GM19328 (cell line): ENCODE results near the gene NIPAL3.

ENCODE experiments used
- ATAC-seq: cut with Tn5 transposase; IDR thresholded peaks from one replicate; pipeline ENCODE4 v1.9.1; 2021; ENCODE audit warnings: mild to moderate bottlenecking, moderate library complexity; ENCODE audit not compliant: unreplicated experiment

Gene NIPAL3

GRCh38 chr1:24415334-24415909 lies at the start of gene NIPAL3:
Gene NIPAL3, plus strand, starts transcription at chr1:24415802. Its CDS starts 3,746 bp downstream, at chr1:24419548.
- ATAC-seq: peak; percentile 94

- ATAC-seq: no peak
Observed at GRCh38 chr1:24366707-24367106, 48.9 kb upstream of the NIPAL3 start.

- no peak for ATAC-seq
Observed at GRCh38 chr1:24369199-24369598, 46.4 kb upstream of the NIPAL3 start.

GRCh38 chr1:24369801-24370200 lies 45.8 kb upstream of the NIPAL3 start:
- no peak for ATAC-seq

- ATAC-seq: no peak
Observed at GRCh38 chr1:24373044-24373443, 42.6 kb upstream of the NIPAL3 start.

- ATAC-seq: no peak
Observed at GRCh38 chr1:24373710-24374109, 41.9 kb upstream of the NIPAL3 start.

- ATAC-seq: no peak
Observed at GRCh38 chr1:24374891-24375786, 40.5 kb upstream of the NIPAL3 start.

GRCh38 chr1:24379733-24380315 lies 35.8 kb upstream of the NIPAL3 start:
- ATAC-seq: no peak

- no peak for ATAC-seq
Observed at GRCh38 chr1:24380508-24380907, 35.1 kb upstream of the NIPAL3 start.

GRCh38 chr1:24381256-24381655 lies 34.3 kb upstream of the NIPAL3 start:
- no peak for ATAC-seq

- no peak for ATAC-seq
Observed at GRCh38 chr1:24382165-24382577, 33.4 kb upstream of the NIPAL3 start.

GRCh38 chr1:24383381-24383940 lies 32.1 kb upstream of the NIPAL3 start:
- no peak for ATAC-seq

- ATAC-seq: no peak
Observed at GRCh38 chr1:24384251-24385090, 31.1 kb upstream of the NIPAL3 start.

GRCh38 chr1:24385160-24385940 lies 30.3 kb upstream of the NIPAL3 start:
- no peak for ATAC-seq

- no peak for ATAC-seq
Observed at GRCh38 chr1:24386241-24386640, 29.4 kb upstream of the NIPAL3 start.

GRCh38 chr1:24386931-24387330 lies 28.7 kb upstream of the NIPAL3 start:
- no peak for ATAC-seq

- ATAC-seq: no peak
Observed at GRCh38 chr1:24387636-24388175, 27.9 kb upstream of the NIPAL3 start.

GRCh38 chr1:24388331-24388885 lies 27.2 kb upstream of the NIPAL3 start:
- ATAC-seq: no peak

- ATAC-seq: no peak
Observed at GRCh38 chr1:24389231-24389678, 26.3 kb upstream of the NIPAL3 start.
